ENCODE data around the gene TBX21.

Gene TBX21

GRCh38 chr17:47732399-47733046 lies 513 bp upstream of the TBX21 start:
- Histone ChIP-seq H3K79me2 (ENCODE audit: insufficient read depth, low read length) (no peaks in the 10 kb centered on the region), H3K4me3 (ENCODE audit: insufficient read depth, low read length, poor library complexity, severe bottlenecking) (no peak overlapping the region), H3K9me2 (replicated peaks; ENCODE audit: insufficient read depth, low read length) (no peaks in the 10 kb centered on the region), H2AFZ (ENCODE audit: low read depth, low read length, severe bottlenecking) (no peak overlapping the region), H3K27me3 (ENCODE audit: low read length) (no peaks in the 10 kb centered on the region), H3K27ac (ENCODE audit: low read depth, low read length) (no peak overlapping the region), H3K9me3 (ENCODE audit: insufficient read depth, low read length) (no peaks in the 10 kb centered on the region), H3F3A (ENCODE audit: insufficient read depth) (no peaks in the 10 kb centered on the region), H3K36me3 (ENCODE audit: low read length) (no peaks in the 10 kb centered on the region), H4K20me1 (ENCODE audit: low read depth, low read length) (no peaks in the 10 kb centered on the region), H3K4me2 (ENCODE audit: low read depth, low read length, poor library complexity, severe bottlenecking) (peak overlapping the region; percentile 54), H3K9ac (ENCODE audit: low read length) (no peak overlapping the region)
- TF ChIP-seq CTCF (IDR thresholded peaks at IDR 0.05; ENCODE audit: insufficient read depth, low read length, poor library complexity, severe bottlenecking) (no peak), EZH2phosphoT487 (conservative IDR thresholded peaks at IDR 0.05; ENCODE audit: low read length) (no peak)

GRCh38 chr17:47733674-47734410 lies 806 bp downstream of the TBX21 start:
- no peaks in the 10 kb centered on the region for H3K27me3 ChIP-seq (ENCODE audit: low read length)
- peak overlapping the region; percentile 25; the same call in 1 of the 2 replicates for H3K9ac ChIP-seq (ENCODE audit: low read length)

GRCh38 chr17:47735139-47735464 lies 2.1 kb downstream of the TBX21 start:
- Histone ChIP-seq H2AFZ (ENCODE audit: low read depth, low read length, severe bottlenecking) (no peak overlapping the region), H3F3A (ENCODE audit: insufficient read depth) (no peaks in the 10 kb centered on the region), H3K9ac (ENCODE audit: low read length) (no peak overlapping the region), H3K79me2 (ENCODE audit: insufficient read depth, low read length) (no peaks in the 10 kb centered on the region), H3K9me2 (replicated peaks; ENCODE audit: insufficient read depth, low read length) (no peaks in the 10 kb centered on the region), H3K9me3 (ENCODE audit: insufficient read depth, low read length) (no peaks in the 10 kb centered on the region), H3K36me3 (ENCODE audit: low read length) (no peaks in the 10 kb centered on the region), H3K4me2 (ENCODE audit: low read depth, low read length, poor library complexity, severe bottlenecking) (no peak overlapping the region), H3K4me3 (ENCODE audit: insufficient read depth, low read length, poor library complexity, severe bottlenecking) (no peak overlapping the region), H4K20me1 (ENCODE audit: low read depth, low read length) (no peaks in the 10 kb centered on the region), H3K27ac (ENCODE audit: low read depth, low read length) (no peak overlapping the region), H3K27me3 (ENCODE audit: low read length) (no peaks in the 10 kb centered on the region)
- TF ChIP-seq EZH2phosphoT487 (conservative IDR thresholded peaks at IDR 0.05; ENCODE audit: low read length) (no peak), CTCF (IDR thresholded peaks at IDR 0.05; ENCODE audit: insufficient read depth, low read length, poor library complexity, severe bottlenecking) (no peak)

More at GRCh38 chr17:47733674-47734410, 806 bp downstream of the TBX21 start:
- Histone ChIP-seq H3K9me2 (replicated peaks; ENCODE audit: insufficient read depth, low read length) (no peaks in the 10 kb centered on the region), H2AFZ (ENCODE audit: low read depth, low read length, severe bottlenecking) (peak overlapping the region; percentile 76), H3K9me3 (ENCODE audit: insufficient read depth, low read length) (no peaks in the 10 kb centered on the region), H3K27ac (ENCODE audit: low read depth, low read length) (no peak overlapping the region), H4K20me1 (ENCODE audit: low read depth, low read length) (no peaks in the 10 kb centered on the region), H3K4me3 (ENCODE audit: insufficient read depth, low read length, poor library complexity, severe bottlenecking) (peak overlapping the region; percentile 53), H3K79me2 (ENCODE audit: insufficient read depth, low read length) (no peaks in the 10 kb centered on the region), H3K4me2 (ENCODE audit: low read depth, low read length, poor library complexity, severe bottlenecking) (peak overlapping the region; percentile 54), H3K36me3 (ENCODE audit: low read length) (no peaks in the 10 kb centered on the region), H3F3A (ENCODE audit: insufficient read depth) (no peaks in the 10 kb centered on the region)
- no peak for TF ChIP-seq CTCF (IDR thresholded peaks at IDR 0.05; ENCODE audit: insufficient read depth, low read length, poor library complexity, severe bottlenecking)
- TF ChIP-seq EZH2phosphoT487 (conservative IDR thresholded peaks at IDR 0.05; ENCODE audit: low read length): peak; percentile 96; the same call in 1 of the 2 replicates

All from SU-DHL-6 (cell line).